GM19468 (cell line): ENCODE measurements around the gene ACBD4.

ENCODE experiments used
- ATAC-seq: cut with Tn5 transposase; IDR thresholded peaks from one replicate; pipeline ENCODE4 v1.9.1; 2021; ENCODE audit warnings: mild to moderate bottlenecking, moderate library complexity, moderate number of reproducible peaks; ENCODE audit not compliant: unreplicated experiment; ENCODE audit errors: extremely low read depth

ACBD4 gene

DNA sequence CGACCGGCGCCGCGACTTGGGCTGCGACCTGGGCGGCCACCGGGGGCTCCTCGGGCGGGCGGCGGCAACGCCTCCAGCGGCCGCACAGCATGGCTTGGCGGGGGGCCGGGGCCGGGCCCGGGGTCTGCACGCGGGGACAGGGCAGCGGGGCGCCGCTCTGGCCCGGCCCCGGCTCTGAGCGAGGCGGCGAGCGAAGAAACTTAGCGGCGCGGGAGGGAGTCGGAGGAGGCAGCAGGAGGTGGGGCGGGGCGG is 3.2 kb upstream of the ACBD4 start, which contains the start of gene PLCD3:
Gene PLCD3, minus strand, starts transcription at position 196 of the 252 bp plus-strand sequence. Its CDS starts 105 bp downstream, at position 91.
- ATAC-seq, result no peak

- no peak for ATAC-seq
Observed at GRCh38 chr17:45132572-45133463, 2.7 kb upstream of the ACBD4 start.

DNA sequence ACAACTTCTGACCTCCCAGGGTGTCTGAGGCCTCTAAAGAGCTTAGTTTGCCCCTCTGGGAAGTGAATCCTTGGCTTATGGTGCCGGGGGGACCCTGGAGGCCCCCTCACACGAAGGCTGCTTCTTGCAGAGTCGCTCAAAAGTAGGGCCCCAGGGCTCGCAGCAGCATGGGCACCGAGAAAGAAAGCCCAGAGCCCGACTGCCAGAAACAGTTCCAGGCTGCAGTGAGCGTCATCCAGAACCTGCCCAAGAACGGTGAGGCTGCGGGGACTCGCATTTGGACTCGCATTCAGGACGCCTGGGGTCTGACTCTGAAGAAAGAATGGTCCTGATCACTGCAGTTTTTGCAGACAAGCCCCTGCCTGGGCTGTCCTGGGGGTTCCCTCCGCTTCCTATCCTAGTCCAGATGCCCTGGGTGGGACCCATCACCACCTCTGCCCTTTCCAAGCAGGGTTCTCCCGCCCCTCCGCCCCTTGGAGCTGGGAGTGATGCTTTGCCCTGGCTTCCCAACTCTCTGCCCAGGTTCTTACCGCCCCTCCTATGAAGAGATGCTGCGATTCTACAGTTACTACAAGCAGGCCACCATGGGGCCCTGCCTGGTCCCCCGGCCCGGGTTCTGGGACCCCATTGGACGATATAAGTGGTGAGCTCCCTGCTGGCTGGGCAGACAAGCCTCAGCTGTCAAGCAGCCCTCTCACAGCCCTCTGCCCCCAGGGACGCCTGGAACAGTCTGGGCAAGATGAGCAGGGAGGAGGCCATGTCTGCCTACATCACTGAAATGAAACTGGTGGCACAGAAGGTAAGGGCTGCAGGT is 698 bp downstream of the ACBD4 start:
- ATAC-seq, result no peak

- no peak for ATAC-seq
Observed at GRCh38 chr17:45136846-45137560, 1.5 kb downstream of the ACBD4 start.

- ATAC-seq, result no peak
Observed at GRCh38 chr17:45137561-45138305, 2.2 kb downstream of the ACBD4 start.

GRCh38 chr17:45138911-45139532 is 3.5 kb downstream of the ACBD4 start:
- ATAC-seq, result no peak

DNA sequence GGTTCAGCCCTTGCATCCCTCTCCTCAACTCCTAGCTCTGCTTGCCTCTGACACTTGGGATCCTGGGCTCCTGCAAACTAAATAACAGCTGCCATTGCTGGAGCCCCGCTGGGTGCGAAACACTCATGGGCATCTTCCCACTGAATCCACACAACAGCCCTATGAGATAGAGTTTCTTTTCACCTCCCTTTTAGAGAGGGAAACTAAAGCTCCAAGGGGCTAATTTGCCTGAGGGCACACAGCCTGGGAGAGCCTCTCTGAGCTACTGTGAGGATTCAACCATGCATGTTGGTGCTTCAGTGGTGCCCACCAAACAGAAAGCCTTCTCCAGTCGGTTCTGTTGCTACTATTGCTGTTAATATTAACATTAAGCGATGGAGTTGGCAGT is 4.0 kb downstream of the ACBD4 start:
- ATAC-seq, result no peak

GRCh38 chr17:45143094-45143670 is 7.7 kb downstream of the ACBD4 start:
- ATAC-seq, result no peak

DNA sequence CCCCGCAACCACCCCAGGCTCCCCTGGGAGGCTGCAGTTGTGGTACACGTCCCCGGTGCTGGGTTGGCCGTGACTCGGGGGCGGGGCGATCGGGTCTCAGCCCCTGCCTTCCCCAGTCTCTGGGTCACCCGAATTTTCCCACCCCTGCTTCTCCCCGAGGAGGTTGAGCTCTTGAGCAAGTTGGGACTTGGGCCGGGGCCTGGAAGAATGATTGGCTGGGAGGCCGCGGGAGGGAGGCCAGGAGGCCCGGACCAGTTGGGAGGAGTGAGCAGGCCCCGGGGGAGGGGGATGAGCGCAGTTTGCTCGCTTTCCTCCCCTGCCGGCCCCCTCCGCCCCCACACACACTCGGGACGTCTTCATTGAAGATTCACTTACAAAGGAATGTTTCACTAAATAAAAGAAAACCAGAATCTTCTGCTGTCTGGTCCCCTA is 8.3 kb downstream of the ACBD4 start:
- no peak for ATAC-seq

DNA sequence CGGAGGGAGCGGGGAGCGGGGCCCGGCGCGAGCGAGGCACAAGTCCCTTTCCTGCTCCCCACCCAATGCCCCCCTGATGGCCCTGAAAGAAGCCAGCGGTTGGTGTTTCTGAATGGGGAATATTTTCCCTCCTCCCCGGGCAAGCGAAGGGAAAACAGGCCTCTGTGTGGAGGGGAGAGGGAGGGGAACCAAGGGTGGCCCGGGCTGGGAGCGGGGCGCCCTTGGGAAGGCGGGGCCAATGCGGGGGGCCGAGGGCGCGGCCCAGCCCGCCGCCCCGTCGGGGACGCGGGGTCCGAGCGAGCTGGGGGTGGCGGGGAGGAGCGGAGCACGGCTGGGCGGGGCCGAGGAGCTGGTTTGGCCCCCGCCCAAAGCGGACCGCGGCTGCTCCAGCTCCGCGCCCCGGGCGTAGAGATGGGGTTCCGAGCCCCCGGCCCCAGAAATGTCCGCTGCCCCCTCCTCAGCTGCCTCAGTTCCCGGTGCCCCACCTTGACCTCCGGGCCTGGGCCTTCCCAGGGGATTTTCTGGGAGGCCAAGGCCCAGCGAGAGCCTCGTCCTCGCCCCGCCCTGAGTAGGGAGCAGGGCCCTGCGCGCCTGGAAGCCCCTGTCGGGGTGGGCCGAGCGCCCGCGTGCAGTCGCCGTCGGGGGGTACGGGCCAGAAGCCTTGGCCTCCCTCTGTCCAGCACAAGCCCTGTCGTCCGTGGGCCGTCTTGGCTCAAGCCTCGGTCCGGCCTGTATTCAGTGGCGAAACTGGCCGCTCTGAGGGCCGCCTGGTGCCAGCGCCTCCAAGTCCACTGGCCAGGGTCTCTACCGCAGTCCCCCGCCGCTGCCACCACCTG is 8.9 kb downstream of the ACBD4 start:
- no peak for ATAC-seq

- ATAC-seq, result no peak
Observed at GRCh38 chr17:45145035-45145389, 9.5 kb downstream of the ACBD4 start.

DNA sequence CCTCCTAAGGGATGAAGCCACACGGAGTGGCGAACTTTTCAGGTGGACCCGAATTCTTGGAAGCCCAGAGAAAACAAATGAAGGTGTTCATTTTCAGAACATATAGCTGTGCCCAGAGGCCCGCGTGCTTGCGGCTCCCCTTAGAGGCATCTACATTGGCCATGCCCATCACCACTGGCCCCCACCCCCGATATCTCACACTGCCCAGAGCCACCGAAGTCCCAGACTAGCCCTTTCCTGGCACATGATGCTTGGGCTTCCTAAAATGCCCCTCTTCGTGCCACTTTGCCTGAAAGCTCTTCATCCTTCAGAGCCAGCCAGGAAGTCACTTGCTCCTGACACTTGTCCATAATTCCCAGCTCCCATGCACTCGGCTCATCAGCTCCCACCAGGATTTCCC is 10.7 kb downstream of the ACBD4 start:
- no peak for ATAC-seq

GRCh38 chr17:45146592-45146889 is 11.1 kb downstream of the ACBD4 start:
- no peak for ATAC-seq

GRCh38 chr17:45146890-45147580 is 11.5 kb downstream of the ACBD4 start:
- no peak for ATAC-seq

DNA sequence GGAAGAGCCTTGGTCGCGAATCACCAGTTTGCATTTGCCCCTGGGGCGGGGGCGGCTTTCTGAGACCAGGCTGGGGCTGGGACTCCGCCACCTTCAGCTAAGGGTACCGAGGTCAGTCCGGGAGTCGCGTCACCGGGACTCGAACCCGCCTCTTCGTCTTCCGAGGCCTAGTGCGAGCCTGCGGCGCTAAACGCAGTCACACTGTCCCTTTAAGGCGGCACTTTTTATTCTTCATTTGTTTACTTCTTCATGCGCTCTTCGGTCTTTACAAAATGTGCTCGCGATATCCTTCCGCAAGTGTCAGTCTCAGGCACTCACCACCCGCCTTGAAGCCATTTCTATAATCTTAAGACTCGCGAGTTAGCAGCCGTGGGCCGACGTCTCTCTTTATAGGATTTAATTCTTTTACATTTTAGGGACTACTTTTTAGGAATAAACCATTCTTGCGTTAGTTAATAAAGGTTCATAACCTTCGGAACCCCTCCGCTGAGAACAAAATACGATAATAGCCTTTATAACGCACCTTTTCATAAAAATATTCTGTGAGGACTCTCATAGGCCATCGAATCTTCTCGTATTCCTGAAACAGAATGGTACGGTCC is 12.2 kb downstream of the ACBD4 start:
- no peak for ATAC-seq

DNA sequence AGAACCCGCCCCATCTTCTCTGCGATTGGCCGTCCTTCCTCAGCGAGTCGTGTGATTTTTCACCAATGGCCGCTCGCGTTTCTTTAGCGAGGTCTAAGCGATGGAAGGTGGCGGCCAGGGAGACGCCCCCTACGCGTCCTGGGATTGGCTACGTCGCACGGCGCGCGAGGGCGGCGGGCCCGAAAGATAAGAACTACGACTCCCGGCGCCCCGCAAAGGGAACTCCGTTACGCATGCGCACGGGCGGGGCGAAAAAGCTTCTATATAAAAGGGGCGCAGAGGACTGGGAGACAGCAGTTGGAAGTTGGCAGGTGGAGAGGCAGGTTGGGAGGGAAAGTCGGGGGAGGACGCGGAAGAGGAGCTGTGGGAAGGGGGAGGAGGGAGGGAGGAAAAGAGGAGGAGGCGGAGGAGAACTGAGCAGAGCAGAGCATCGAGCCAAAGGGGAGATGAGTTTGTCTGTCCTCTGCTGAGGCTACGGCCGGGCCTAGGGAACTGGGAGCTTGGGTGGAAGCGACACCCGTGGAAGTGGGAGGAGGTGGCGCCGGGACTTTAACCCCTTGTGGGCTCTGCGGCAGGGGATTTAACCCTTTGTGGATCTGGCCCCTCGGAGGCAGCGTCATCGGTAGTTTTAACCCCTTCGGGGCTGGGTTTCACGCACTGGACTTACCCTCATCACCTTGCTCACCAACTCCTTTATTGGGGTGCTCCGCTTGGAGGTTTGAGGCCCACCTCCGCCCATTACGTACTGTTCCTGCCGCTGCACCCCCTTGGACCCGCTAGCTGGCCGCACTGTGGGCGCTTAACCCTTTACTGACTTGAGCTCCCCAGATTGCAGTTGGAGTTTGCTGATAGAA is 12.9 kb downstream of the ACBD4 start, which contains the start of gene HEXIM1:
Gene HEXIM1, plus strand, starts transcription at position 293 of the 854 bp plus-strand sequence. CDS start 716 bp downstream, outside the sequence.
- peak; percentile 45 for ATAC-seq
